Colonic mucosa (tissue), 4 donors: ENCODE measurements around the gene CLDN4. TPM values are rescaled to one million over a fixed set of nuclear protein-coding genes. Genes with fewer than 3 reads are reported as not detected.
"Not testable (repeated sequence)": the region's sequence is repeated elsewhere in the genome, so short reads cannot be mapped to it uniquely, and the experiment has no call there.

Experiments
- DNase-seq: peaks from one replicate; pipeline ENCODE4 v3.0.0-alpha.2; 2020
- H3K27ac ChIP-seq: fragments of 200-600 bp; one replicate; pipeline ENCODE4 v1.8.0; 2021
- H3K27me3 ChIP-seq: fragments of 200-600 bp; one replicate; pipeline ENCODE4 v1.8.0; 2021
- H3K36me3 ChIP-seq: fragments of 200-600 bp; one replicate; pipeline ENCODE4 v1.8.0; 2021
- H3K4me1 ChIP-seq: fragments of 200-600 bp; one replicate; pipeline ENCODE4 v1.8.0; 2021; ENCODE audit warnings: mild to moderate bottlenecking
- H3K4me3 ChIP-seq: fragments of 200-600 bp; one replicate; pipeline ENCODE4 v1.8.0; 2021
- H3K9ac ChIP-seq, 2 donors: one replicate each; pipeline ENCODE4 v1.7.0; 2013; ENCODE audit warnings: control low read depth in 2 of 2, low read depth in 2 of 2, low read length in 2 of 2
- H3K9me3 ChIP-seq: fragments of 200-600 bp; one replicate; pipeline ENCODE4 v1.8.0; 2021
- intact Hi-C: fragments of 100-400 bp; cut with DNase I; formaldehyde crosslinking; loops from one replicate; pipeline ENCODE4 v1.14.1; 2022
- total RNA-seq, 2 donors: library from RNA; stranded (reverse); fragmentation: NEBNext Ultra II Directional in 1 of 2; extraction: Animal tissue kit (Norgen Biotek cat#: 25700) in 1 of 2; gene quantifications; one replicate each; pipeline ENCODE4 v1.2.1, GENCODE V29; 2021
- TF ChIP-seq, protein P1 (sequence below): fragments of 200-600 bp; IDR thresholded peaks from one replicate; pipeline ENCODE4 v1.8.0; 2022; ENCODE audit warnings: antibody characterized with exemption, mild to moderate bottlenecking
- donor health status: healthy.
- donor health status: DM: no; HTN: no; CAD: no.
- donor health status: DM: no; HTN: no; CAD: no.

CLDN4 gene, protein sequence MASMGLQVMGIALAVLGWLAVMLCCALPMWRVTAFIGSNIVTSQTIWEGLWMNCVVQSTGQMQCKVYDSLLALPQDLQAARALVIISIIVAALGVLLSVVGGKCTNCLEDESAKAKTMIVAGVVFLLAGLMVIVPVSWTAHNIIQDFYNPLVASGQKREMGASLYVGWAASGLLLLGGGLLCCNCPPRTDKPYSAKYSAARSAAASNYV
- 100 to 1,000 TPM; 568 to 932 TPM for total RNA-seq

DNA sequence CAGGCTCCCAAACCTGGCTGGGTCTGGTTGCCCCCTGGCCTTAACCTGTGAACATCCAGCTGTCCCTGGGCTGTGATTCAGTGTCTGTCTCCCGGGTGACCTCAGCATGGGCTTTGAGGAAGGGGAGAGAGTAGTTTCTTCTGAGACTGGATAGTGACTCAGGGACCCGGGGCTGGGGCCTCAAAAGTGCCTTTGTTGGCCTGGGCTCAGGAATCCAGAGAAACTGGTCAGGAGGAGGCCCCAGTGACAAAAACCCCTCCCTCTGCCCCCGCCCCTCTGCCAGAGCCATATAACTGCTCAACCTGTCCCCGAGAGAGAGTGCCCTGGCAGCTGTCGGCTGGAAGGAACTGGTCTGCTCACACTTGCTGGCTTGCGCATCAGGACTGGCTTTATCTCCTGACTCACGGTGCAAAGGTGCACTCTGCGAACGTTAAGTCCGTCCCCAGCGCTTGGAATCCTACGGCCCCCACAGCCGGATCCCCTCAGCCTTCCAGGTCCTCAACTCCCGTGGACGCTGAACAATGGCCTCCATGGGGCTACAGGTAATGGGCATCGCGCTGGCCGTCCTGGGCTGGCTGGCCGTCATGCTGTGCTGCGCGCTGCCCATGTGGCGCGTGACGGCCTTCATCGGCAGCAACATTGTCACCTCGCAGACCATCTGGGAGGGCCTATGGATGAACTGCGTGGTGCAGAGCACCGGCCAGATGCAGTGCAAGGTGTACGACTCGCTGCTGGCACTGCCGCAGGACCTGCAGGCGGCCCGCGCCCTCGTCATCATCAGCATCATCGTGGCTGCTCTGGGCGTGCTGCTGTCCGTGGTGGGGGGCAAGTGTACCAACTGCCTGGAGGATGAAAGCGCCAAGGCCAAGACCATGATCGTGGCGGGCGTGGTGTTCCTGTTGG lies at the start of gene CLDN4:
Gene CLDN4, plus strand, starts transcription at position 316 of the 903 bp plus-strand sequence. Its CDS starts 206 bp downstream, at position 522.
- TF ChIP-seq, protein P1, sequence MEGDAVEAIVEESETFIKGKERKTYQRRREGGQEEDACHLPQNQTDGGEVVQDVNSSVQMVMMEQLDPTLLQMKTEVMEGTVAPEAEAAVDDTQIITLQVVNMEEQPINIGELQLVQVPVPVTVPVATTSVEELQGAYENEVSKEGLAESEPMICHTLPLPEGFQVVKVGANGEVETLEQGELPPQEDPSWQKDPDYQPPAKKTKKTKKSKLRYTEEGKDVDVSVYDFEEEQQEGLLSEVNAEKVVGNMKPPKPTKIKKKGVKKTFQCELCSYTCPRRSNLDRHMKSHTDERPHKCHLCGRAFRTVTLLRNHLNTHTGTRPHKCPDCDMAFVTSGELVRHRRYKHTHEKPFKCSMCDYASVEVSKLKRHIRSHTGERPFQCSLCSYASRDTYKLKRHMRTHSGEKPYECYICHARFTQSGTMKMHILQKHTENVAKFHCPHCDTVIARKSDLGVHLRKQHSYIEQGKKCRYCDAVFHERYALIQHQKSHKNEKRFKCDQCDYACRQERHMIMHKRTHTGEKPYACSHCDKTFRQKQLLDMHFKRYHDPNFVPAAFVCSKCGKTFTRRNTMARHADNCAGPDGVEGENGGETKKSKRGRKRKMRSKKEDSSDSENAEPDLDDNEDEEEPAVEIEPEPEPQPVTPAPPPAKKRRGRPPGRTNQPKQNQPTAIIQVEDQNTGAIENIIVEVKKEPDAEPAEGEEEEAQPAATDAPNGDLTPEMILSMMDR, result no peak
- intact Hi-C loops, result loop anchor here (2.0 to 5.0 kb wide), 2 partner anchors 62 to 94 kb away; partner anchors contain the start of gene ABHD11
- peak within 1 kb of the TSS; percentile 50 for H3K4me3 ChIP-seq
- no peaks in the 10 kb centered on the region for H3K36me3 ChIP-seq
- peak; percentile 98 for DNase-seq
- H3K9ac ChIP-seq, result peak within 1 kb of the TSS; percentile 99
- peak within 1 kb of the TSS; percentile 85 for H3K27ac ChIP-seq
- H3K9me3 ChIP-seq, result no peaks in the 10 kb centered on the region
- no peaks in the 10 kb centered on the region for H3K27me3 ChIP-seq
- H3K4me1 ChIP-seq, result peaks cover 4% of the 10 kb centered on the region

DNA sequence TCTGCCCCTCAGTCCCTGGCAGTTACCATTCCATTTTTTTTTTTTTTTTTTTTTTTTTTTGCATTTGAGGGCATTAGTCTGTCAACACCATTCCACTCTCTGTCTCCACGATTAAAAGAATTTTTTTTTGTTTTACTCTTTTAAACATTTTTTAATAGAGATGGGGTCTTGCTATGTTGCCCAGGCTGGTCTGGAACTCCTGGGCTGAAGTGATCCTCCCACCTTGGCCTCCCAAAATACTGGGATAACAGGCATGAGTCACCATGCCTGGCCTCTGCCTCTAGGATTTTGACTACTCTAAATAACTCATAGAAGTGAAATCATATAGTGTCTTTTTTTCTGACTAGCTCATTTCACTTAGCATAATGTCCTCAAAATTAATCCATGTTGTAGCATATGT lies 44.2 kb upstream of the CLDN4 start:
- no peaks in the 10 kb centered on the region for H3K36me3 ChIP-seq
- peak; percentile 20 for DNase-seq
- TF ChIP-seq, protein P1, result no peak
- no peak overlapping the region for H3K9ac ChIP-seq
- H3K27ac ChIP-seq, result peak overlapping the region; percentile 93
- H3K4me1 ChIP-seq, result no peaks in the 10 kb centered on the region
- H3K9me3 ChIP-seq, result no peaks in the 10 kb centered on the region
- intact Hi-C loops, result no loop called here
- no peak overlapping the region for H3K4me3 ChIP-seq
- no peaks in the 10 kb centered on the region for H3K27me3 ChIP-seq

DNA sequence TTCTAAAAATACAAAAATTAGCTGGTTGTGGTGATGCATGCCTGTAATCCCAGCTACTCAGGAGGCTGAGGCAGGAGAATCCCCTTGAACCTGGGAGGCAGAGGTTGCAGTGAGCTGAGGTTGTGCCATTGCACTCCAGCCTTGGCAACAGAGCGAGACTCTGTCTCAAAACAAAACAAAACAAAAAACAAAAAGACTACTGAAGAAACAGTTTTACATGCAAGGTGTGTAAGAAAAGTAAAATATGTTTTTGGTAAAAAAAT lies 43.1 kb upstream of the CLDN4 start:
- H3K27me3 ChIP-seq, intact Hi-C loops, H3K36me3 ChIP-seq, H3K4me3 ChIP-seq, H3K4me1 ChIP-seq, H3K9me3 ChIP-seq: not testable (repeated sequence)
- Histone ChIP-seq H3K9ac (peak overlapping the region in 1 of 2 donors; percentile 18), H3K27ac (peak overlapping the region; percentile 93)
- peak; percentile 20 for DNase-seq

DNA sequence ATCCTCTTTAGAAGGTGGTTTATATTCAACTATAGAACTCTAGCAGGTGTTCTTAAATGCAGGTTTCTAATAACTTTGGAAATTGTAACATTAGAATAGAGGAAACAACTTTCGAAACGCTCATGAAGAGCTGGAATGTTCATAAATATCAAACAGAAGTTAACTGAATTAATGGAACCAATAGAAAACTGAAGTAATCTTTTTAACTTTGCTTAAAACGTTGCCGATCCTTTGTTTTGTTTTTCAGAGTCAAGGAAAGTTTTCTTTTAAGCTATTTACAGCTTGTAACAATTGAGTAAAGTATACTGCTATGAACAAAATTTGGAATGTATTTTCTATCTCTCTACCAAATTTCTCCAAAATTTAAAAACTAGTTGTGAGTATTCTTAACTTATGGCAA lies 41.7 kb upstream of the CLDN4 start:
- intact Hi-C loops, result no loop called here
- Histone ChIP-seq H3K36me3 (no peaks in the 10 kb centered on the region), H3K9ac (no peak overlapping the region), H3K4me3 (no peak overlapping the region), H3K4me1 (no peaks in the 10 kb centered on the region), H3K27ac (no peak overlapping the region), H3K9me3 (no peaks in the 10 kb centered on the region), H3K27me3 (no peaks in the 10 kb centered on the region)
- no peak for DNase-seq
- TF ChIP-seq, protein P1, result no peak

DNA sequence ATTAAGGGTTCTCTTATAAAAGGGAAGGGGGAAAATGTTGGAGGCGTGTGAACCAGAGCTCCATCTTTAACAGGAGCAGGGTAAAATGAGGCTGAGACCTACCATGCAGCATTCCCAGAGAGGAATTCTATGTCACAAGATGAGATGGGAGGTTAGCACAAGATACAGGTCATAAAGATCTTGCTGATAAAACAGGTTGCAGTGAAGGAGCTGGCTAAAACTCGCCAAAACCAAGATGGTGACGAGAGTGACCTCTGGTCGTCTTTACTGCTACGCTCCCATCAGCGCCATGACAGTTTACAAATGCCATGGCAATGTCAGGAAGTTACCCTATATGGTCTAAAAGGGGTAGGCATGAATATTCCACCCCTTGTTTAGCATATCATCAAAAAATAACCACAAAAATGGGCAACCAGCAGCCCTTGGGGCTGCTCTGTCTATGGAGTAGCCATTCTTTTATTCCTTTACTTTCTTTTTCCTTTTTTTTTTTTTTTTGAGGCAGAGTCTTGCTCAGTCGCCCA lies 39.6 kb upstream of the CLDN4 start:
- H3K4me3 ChIP-seq, H3K27me3 ChIP-seq, H3K27ac ChIP-seq, intact Hi-C loops, H3K9me3 ChIP-seq, H3K9ac ChIP-seq, H3K4me1 ChIP-seq, H3K36me3 ChIP-seq: not testable (repeated sequence)
- peak; percentile 24 for DNase-seq

DNA sequence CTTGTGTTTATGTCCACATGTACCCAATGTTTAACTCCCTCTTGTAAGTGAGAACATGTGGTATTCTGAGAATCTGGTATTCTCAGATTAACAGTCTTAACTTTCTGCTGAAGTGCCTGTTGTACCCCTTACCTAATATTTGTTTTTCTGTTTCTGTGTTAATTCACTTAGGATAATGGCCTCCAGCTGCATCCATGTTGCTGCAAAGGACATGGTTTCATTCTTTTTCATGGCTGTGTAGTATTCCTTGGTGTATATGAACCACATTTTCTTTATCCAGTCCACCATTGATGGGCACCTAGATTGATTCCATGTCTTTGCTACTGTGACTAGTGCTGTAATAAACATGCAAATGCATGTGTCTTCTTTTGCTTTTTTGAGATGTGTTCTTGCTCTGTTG lies 35.6 kb upstream of the CLDN4 start:
- intact Hi-C loops, H3K27me3 ChIP-seq, H3K9ac ChIP-seq, H3K4me1 ChIP-seq, H3K4me3 ChIP-seq, H3K9me3 ChIP-seq, H3K36me3 ChIP-seq: not testable (repeated sequence)
- peak overlapping the region; percentile 87 for H3K27ac ChIP-seq
- DNase-seq, result peak; percentile 4

DNA sequence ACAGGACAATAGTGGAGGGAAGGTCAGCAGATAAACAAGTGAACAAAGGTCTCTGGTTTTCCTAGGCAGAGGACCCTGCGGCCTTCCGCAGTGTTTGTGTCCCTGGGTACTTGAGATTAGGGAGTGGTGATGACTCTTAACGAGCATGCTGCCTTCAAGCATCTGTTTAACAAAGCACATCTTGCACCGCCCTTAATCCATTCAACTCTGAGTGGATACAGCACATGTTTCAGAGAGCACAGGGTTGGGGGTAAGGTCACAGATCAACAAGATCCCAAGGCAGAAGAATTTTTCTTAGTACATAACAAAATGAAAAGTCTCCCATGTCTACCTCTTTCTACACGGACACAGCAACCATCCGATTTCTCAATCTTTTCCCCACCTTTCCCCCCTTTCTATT lies 34.1 kb upstream of the CLDN4 start:
- DNase-seq, H3K27me3 ChIP-seq, H3K9me3 ChIP-seq, H3K27ac ChIP-seq, H3K4me3 ChIP-seq, H3K9ac ChIP-seq, H3K36me3 ChIP-seq, H3K4me1 ChIP-seq, intact Hi-C loops: not testable (repeated sequence)

DNA sequence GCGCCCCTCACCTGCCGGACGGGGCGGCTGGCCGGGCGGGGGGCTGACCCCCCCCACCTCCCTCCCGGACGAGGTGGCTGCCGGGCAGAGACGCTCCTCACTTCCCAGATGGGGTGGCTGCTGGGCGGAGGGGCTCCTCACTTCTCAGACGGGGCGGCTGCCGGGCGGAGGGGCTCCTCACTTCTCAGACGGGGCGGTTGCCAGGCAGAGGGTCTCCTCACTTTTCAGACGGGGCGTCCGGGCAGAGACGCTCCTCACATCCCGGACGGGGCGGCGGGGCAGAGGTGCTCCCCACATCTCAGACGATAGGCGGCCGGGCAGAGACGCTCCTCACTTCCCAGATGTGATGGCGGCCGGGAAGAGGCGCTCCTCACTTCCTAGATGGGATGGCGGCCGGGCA lies 33.6 kb upstream of the CLDN4 start:
- H3K9ac ChIP-seq, H3K27me3 ChIP-seq, H3K27ac ChIP-seq, H3K4me1 ChIP-seq, H3K36me3 ChIP-seq, H3K9me3 ChIP-seq, intact Hi-C loops, H3K4me3 ChIP-seq: not testable (repeated sequence)
- DNase-seq, result peak; percentile 11
